GM18511 (cell line): Measurements from ENCODE around the gene GPC6.
A peak's percentile ranks its signal among the peaks of the same experiment; 100 is the strongest.

Experiments
- ATAC-seq: cut with Tn5 transposase; IDR thresholded peaks from one replicate; pipeline ENCODE4 v1.9.1; 2021; ENCODE audit warnings: mild to moderate bottlenecking, moderate library complexity; ENCODE audit not compliant: unreplicated experiment

GPC6 gene

DNA sequence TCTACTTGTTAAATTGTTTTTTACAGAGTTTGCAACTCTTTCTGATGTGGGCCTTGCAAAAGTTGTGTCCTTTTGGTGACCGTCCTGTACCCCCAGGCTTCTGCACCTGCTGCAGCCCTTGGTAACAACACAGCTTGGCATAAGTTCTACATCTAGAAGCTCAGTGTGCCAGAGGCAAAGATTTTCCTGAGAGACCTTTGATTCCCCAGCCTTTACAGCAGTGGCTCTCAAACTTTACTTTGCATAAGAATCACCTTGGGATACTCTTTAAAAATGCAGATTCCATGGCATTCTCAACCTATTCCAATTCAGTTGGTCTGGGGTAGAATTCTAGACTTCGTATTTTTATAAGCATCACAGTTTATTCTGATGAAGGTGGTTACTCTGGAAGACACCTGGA, 991.9 kb downstream of the GPC6 start:
- no peak for ATAC-seq

- ATAC-seq: no peak
These were observed 992.3 kb downstream of the GPC6 start for GRCh38 chr13:94218951-94219350.

DNA sequence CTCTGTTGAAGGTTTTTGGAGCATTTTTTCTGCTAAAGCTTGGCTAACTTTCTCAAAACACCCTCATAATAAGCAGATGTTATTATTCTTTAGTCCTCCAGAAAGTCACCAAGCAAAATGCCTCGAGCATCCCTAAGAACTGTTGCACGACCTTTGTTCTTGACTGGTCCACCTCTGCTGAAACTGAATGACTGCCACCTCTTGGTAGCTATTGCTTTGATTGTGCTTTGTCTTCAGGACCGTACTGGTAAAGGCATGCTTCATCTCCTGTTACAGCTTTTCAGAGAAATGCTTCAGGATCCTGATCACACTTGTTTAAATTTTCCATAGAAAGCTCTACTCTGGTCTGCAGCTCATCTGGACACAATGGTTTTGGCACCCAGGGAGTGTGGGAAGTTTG, 998.1 kb downstream of the GPC6 start:
- ATAC-seq: no peak

GRCh38 chr13:94227255-94227879, 1000.8 kb downstream of the GPC6 start:
- no peak for ATAC-seq

DNA sequence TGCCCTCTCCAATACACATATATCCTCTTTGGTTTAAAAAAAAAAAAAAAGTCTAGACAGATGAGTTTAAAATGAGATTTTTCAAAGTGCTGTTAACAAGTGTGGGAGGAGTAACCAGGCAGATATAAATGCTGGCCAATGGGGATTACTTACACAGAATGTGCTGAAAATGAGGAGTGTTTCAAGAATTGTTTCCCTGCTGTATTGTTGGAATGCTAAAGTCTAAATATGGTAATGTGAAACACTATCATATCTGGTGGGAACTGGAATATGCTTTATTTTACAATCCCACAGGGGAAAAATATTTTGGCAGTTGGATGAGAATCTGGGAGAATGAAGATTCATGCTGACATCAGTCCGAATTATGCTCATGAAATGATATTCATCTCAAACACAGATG, 1002.2 kb downstream of the GPC6 start:
- ATAC-seq: no peak

DNA sequence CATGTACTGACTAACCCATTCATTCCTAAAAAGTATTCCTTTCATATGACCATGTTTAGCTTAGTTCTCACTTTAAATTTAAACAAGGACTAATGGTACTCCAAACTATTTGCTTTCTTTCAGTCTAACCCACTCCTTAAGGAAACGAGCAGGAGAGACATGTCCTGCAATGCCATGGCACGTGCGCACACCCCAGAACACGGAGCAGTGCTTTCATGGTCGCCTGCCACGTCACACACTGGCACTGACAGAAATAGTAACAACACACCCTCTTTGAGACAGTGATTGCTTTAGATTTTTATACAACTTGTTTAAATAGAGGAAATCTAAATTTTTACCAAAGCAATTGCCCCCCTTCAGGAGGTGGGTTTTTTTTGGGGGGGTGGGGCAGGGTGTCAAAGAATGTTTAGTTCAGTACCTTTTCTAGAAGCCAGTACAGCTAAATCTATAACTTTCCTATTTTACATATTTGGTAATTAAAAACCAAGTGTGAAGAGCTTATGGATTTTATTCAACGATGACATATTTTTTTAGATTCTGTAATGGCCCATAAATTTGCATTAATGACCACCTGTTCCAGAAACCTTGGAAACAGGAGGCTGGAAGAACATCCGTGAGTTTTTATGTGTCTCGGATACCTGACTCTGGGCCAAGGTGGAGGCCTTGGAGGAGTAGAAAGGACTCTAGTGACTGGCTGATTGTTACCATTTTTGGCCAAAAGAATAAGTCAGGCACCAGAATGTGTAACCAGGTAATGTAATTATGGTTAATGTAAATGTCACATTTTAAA, 1005.7 kb downstream of the GPC6 start:
- no peak for ATAC-seq

GRCh38 chr13:94232956-94233355, 1006.3 kb downstream of the GPC6 start:
- no peak for ATAC-seq

- no peak for ATAC-seq
These were observed 1006.8 kb downstream of the GPC6 start for GRCh38 chr13:94233401-94233800.

- no peak for ATAC-seq
These were observed 1007.2 kb downstream of the GPC6 start for GRCh38 chr13:94233837-94234236.

DNA sequence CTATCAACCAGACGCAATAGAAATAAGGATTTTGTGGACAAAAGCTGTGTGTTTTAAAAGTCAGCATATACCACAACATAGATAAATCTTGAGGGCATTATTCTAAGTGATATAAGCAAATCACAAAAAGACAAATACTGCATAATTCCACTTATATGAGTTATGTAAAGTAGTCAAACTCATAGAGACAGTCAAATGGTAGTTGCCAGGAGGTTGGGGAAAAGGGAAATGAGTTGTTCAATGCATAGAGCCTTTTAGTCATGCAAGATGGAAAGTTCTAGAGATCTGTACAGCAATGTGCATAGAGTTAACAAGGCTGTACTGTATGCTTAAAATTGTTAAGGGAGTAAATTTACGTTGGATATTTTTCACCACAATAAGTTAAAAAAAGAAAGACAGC, 1008.1 kb downstream of the GPC6 start:
- no peak for ATAC-seq

- ATAC-seq: no peak
These were observed 1009.5 kb downstream of the GPC6 start for GRCh38 chr13:94236132-94236531.

- ATAC-seq: no peak
These were observed 1010.3 kb downstream of the GPC6 start for GRCh38 chr13:94236872-94237271.

GRCh38 chr13:94239135-94239534, 1012.5 kb downstream of the GPC6 start:
- ATAC-seq: peak; percentile 62

GRCh38 chr13:94242554-94242953, 1015.9 kb downstream of the GPC6 start:
- ATAC-seq: no peak

GRCh38 chr13:94243551-94243950, 1016.9 kb downstream of the GPC6 start:
- no peak for ATAC-seq

GRCh38 chr13:94246495-94246894, 1019.9 kb downstream of the GPC6 start:
- no peak for ATAC-seq

GRCh38 chr13:94247890-94248289, 1021.3 kb downstream of the GPC6 start:
- no peak for ATAC-seq

DNA sequence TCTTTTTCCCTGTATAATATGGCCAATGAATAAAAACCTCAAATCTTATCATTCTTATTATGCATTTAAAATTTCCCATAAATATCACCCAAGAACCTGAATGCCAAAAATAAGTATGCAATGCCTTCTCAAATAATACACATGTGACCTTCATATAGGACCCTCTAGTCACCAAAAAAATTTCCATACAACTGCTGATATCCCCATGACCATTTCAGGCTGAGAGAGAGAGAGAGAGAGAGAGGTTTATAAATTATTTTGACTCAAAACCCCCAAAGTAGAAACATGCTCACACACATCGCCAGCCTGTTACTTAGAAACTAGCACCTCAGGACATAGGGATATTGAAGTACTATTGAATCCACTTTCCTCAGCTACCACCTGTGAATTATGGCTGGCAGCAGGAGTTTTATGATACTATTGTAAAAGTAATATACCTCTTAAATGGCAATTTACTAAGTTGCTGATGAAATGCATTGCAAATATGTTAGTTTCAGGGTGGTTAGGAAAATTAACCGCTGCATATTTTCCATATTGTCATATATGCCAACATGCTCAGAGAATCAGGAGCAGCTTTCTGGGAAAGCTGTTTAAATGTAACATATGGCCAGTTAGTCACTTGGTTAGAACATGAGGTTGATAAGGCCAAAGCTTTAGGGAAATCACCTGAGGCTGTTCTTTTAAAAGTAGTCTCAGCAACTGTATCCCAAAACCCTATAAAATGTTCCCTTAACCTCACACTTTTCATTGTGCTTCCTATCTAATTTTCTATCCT, 1022.0 kb downstream of the GPC6 start:
- ATAC-seq: no peak

GRCh38 chr13:94249512-94249911, 1022.9 kb downstream of the GPC6 start:
- no peak for ATAC-seq

DNA sequence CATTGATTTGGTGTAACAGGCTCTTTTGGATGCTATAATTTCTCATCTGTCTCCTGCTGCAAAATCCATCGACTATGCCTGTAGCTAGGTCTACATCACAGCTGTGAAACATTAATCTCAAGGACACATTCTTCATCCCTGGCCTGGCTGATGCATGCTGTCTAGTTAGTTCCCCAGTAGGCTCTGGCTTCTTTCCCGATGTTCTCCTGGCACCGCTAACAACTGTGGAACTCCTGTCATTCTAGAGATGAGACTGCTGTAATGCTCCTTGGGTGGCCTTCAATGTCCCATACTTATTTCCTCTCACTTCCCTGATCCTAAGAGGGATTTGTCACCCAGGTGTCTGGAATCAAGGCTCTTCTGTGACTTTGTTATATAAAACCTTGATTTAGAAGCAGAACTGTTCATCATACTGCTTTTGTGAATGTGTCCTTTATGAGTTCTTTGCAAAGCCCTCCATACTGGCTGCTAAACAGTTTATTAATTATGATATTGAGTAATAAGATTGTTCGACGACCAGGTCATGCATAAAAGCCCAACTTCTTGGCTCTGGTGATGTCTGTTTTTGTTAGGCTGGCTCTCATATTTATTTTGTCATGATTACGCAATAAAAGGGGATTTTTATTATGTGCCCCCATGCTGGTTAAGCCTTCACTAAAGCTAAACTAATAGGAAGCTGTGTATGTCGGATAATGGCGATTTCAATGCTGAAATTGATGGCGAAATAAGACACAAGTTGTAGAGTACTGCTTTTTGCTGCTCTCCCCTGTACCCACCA, 1025.4 kb downstream of the GPC6 start:
- ATAC-seq: no peak

GRCh38 chr13:94254737-94255136, 1028.1 kb downstream of the GPC6 start:
- ATAC-seq: no peak
